Natural killer cell (primary cell): ENCODE results near the gene IL17A. TPM values are rescaled to one million over a fixed set of nuclear protein-coding genes. Genes with fewer than 3 reads are reported as not detected.

Source experiments
- ATAC-seq, 3 donors: fragments of 150-1000 bp in 2 of 3; fragments of 200-7000 bp in 1 of 3; cut with Tn5 transposase; 1 replicate in 1 of 3; 2 replicates in 2 of 3; pipeline ENCODE4 v1.10.0; 2021; ENCODE audit warnings: mild to moderate bottlenecking in 2 of 3, moderate library complexity in 2 of 3
- DNase-seq, 2 donors: peaks; one replicate each; pipeline versions ENCODE4 v3.0.0 to v3.0.0-alpha.2; 2013 to 2021; ENCODE audit warnings: mixed read lengths in 1 of 2
- H3K27ac ChIP-seq: one replicate; pipeline ENCODE4 v1.5.1; 2013; ENCODE audit warnings: mild to moderate bottlenecking, low read length
- H3K27me3 ChIP-seq: one replicate; pipeline ENCODE4 v1.6.1; 2013; ENCODE audit warnings: low read length; ENCODE audit not compliant: control insufficient read depth, insufficient read depth
- H3K36me3 ChIP-seq: one replicate; pipeline ENCODE4 v1.6.1; 2013; ENCODE audit warnings: low read length; ENCODE audit not compliant: control insufficient read depth, insufficient read depth
- H3K4me1 ChIP-seq: one replicate; pipeline ENCODE4 v1.6.1; 2013; ENCODE audit warnings: low read length; ENCODE audit not compliant: control insufficient read depth, insufficient read depth
- H3K4me3 ChIP-seq: one replicate; pipeline ENCODE4 v1.5.1; 2013; ENCODE audit warnings: low read length
- H3K9me3 ChIP-seq: one replicate; pipeline ENCODE4 v1.6.1; 2013; ENCODE audit warnings: low read length; ENCODE audit not compliant: control insufficient read depth, insufficient read depth
- H3K27ac Mint-ChIP-seq, 2 donors: one replicate each; pipeline ENCODE4 v1.8.0; 2022; ENCODE audit warnings: mild to moderate bottlenecking in 2 of 2, mixed read lengths in 2 of 2, moderate library complexity in 1 of 2
- H3K27me3 Mint-ChIP-seq, 2 donors: one replicate each; pipeline ENCODE4 v1.8.0; 2022; ENCODE audit warnings: low read depth in 2 of 2, mixed read lengths in 2 of 2
- H3K36me3 Mint-ChIP-seq: one replicate; pipeline ENCODE4 v1.8.0; 2022; ENCODE audit warnings: mixed read lengths
- H3K4me1 Mint-ChIP-seq, 2 donors: one replicate each; pipeline ENCODE4 v1.8.0; 2022; ENCODE audit warnings: mixed read lengths in 2 of 2
- H3K4me3 Mint-ChIP-seq: one replicate; pipeline ENCODE4 v1.8.0; 2022; ENCODE audit warnings: mild to moderate bottlenecking, moderate library complexity, mixed read lengths
- H3K9me3 Mint-ChIP-seq, 2 donors: one replicate each; pipeline ENCODE4 v1.8.0; 2022; ENCODE audit warnings: mixed read lengths in 2 of 2
- CTCF ChIP-seq: fragments of 200-600 bp; IDR thresholded peaks from one replicate; pipeline ENCODE4 v1.8.0; 2022; ENCODE audit warnings: antibody characterized with exemption
- WGBS: methylation state at CpG from one replicate; pipeline ENCODE4 v1.1.7; 2013; ENCODE audit warnings: missing lambda C conversion rate; ENCODE audit not compliant: insufficient coverage; 5-methylcytosine and 5-hydroxymethylcytosine counted together
- intact Hi-C: fragments of 100-400 bp; cut with micrococcal nuclease; formaldehyde crosslinking; loops from one replicate; pipeline ENCODE4 v1.14.2; 2022
- total RNA-seq, 4 donors: library from RNA; stranded (reverse); fragments of 120-200 nt in 1 of 4; gene quantifications; one replicate each; pipeline versions ENCODE4 v1.2.3 to v1.2.4, GENCODE V29; 2013 to 2022

IL17A gene
- total RNA-seq, 3 donors from 2014 or later (not counting 1 experiment from before 2014, with no cell fraction given) = not detected

- peaks cover 30 to 63% of the 10 kb centered on the region in 2 donors for H3K27me3 Mint-ChIP-seq
- 18% methylated on average over 7 of the region's 7 CpGs for WGBS
- peaks cover 12% of the 10 kb centered on the region for H3K4me1 ChIP-seq
- H3K27ac Mint-ChIP-seq = peak overlapping the region in 1 of 2 donors; percentile 42
- TF ChIP-seq CTCF = no peak
- H3K27ac ChIP-seq = no peak overlapping the region
- H3K4me3 Mint-ChIP-seq = peak overlapping the region; percentile 47
- no peak overlapping the region for H3K4me3 ChIP-seq
- H3K27me3 ChIP-seq = peaks cover 34% of the 10 kb centered on the region
- H3K9me3 Mint-ChIP-seq = no peaks in the 10 kb centered on the region
- H3K9me3 ChIP-seq = peaks cover 6% of the 10 kb centered on the region
- no peaks in the 10 kb centered on the region for H3K36me3 Mint-ChIP-seq
- ATAC-seq (peak; percentile 36 to 69 (median 56)), DNase-seq (peak in 1 of 2 donors; percentile 6)
- peaks cover 15 to 19% of the 10 kb centered on the region in 2 donors for H3K4me1 Mint-ChIP-seq
- no peaks in the 10 kb centered on the region for H3K36me3 ChIP-seq
- intact Hi-C loops = no loop called here
Measured at GRCh38 chr6:52155791-52156576, 30.2 kb upstream of the IL17A start.

- intact Hi-C loops = no loop called here
- Histone ChIP-seq H3K9me3 (peaks cover 6% of the 10 kb centered on the region), H3K4me1 (peaks cover 12% of the 10 kb centered on the region), H3K27ac (no peak overlapping the region), H3K4me3 (no peak overlapping the region), H3K36me3 (no peaks in the 10 kb centered on the region), H3K27me3 (peaks cover 36% of the 10 kb centered on the region)
- Mint-ChIP-seq H3K4me1 (peaks cover 15 to 19% of the 10 kb centered on the region in 2 donors), H3K9me3 (no peaks in the 10 kb centered on the region), H3K36me3 (no peaks in the 10 kb centered on the region), H3K27me3 (peaks cover 29 to 68% of the 10 kb centered on the region in 2 donors), H3K4me3 (no peak overlapping the region), H3K27ac (no peak overlapping the region)
- no peak for DNase-seq
- no peak for TF ChIP-seq CTCF
- no peak for ATAC-seq
- WGBS = 69% methylated on average over 7 of the region's 7 CpGs
Measured at GRCh38 chr6:52157301-52157941, 28.8 kb upstream of the IL17A start.

GRCh38 chr6:52160472-52161104, 25.6 kb upstream of the IL17A start:
- no peak overlapping the region for H3K4me3 Mint-ChIP-seq
- no peaks in the 10 kb centered on the region for H3K9me3 Mint-ChIP-seq
- H3K4me1 Mint-ChIP-seq = peaks cover 12 to 13% of the 10 kb centered on the region in 2 donors
- 69% methylated on average over 3 of the region's 4 CpGs for WGBS
- H3K36me3 Mint-ChIP-seq = no peaks in the 10 kb centered on the region
- H3K27me3 Mint-ChIP-seq = peaks cover 19 to 91% of the 10 kb centered on the region in 2 donors
- ATAC-seq (no peak), DNase-seq (no peak)
- Histone ChIP-seq H3K27ac (no peak overlapping the region), H3K27me3 (peaks cover 28% of the 10 kb centered on the region), H3K4me3 (no peak overlapping the region), H3K9me3 (peaks cover 6% of the 10 kb centered on the region), H3K4me1 (peaks cover 12% of the 10 kb centered on the region), H3K36me3 (no peaks in the 10 kb centered on the region)
- TF ChIP-seq CTCF = no peak
- no peak overlapping the region for H3K27ac Mint-ChIP-seq
- intact Hi-C loops = loop anchor here (5.0 kb wide), 1 partner anchor 502 kb away; no protein-coding TSS in a partner anchor
